B cell (primary cell): ENCODE measurements around the gene SH3TC1.

Experiments used
- EZH2 ChIP-seq: IDR thresholded peaks from 2 replicates; pipeline ENCODE4 v1.6.1; 2012; ENCODE audit warnings: borderline replicate concordance, low read depth, mild to moderate bottlenecking, moderate library complexity, low read length; ENCODE audit not compliant: insufficient read depth, poor library complexity, severe bottlenecking
- TF ChIP-seq, protein P1 (sequence below): fragments of 200-600 bp; IDR thresholded peaks from one replicate; pipeline ENCODE4 v1.8.0; 2022; ENCODE audit warnings: antibody characterized with exemption, mild to moderate bottlenecking

DNA sequence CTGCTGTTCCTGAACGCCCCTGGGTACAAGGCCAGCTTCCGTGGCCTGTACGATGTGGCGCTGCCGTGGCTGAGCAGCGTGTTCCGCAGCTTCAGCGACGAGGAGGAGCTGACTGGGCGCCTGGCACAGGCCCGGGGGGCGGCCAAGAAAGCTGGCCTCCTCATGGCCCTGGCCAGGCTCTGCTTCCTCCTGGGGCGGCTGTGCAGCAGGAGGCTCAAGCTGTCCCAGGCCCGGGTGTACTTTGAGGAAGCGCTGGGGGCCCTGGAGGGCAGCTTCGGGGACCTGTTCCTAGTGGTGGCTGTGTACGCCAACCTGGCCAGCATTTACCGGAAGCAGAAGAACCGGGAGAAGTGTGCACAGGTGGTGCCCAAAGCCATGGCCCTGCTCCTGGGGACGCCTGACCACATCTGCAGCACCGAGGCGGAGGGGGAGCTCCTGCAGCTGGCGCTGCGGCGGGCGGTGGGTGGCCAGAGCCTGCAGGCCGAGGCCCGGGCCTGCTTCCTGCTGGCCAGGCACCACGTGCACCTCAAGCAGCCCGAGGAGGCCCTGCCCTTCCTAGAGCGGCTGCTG, 28.2 kb downstream of the SH3TC1 start:
- TF ChIP-seq, protein P1, sequence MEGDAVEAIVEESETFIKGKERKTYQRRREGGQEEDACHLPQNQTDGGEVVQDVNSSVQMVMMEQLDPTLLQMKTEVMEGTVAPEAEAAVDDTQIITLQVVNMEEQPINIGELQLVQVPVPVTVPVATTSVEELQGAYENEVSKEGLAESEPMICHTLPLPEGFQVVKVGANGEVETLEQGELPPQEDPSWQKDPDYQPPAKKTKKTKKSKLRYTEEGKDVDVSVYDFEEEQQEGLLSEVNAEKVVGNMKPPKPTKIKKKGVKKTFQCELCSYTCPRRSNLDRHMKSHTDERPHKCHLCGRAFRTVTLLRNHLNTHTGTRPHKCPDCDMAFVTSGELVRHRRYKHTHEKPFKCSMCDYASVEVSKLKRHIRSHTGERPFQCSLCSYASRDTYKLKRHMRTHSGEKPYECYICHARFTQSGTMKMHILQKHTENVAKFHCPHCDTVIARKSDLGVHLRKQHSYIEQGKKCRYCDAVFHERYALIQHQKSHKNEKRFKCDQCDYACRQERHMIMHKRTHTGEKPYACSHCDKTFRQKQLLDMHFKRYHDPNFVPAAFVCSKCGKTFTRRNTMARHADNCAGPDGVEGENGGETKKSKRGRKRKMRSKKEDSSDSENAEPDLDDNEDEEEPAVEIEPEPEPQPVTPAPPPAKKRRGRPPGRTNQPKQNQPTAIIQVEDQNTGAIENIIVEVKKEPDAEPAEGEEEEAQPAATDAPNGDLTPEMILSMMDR = no peak
- TF ChIP-seq EZH2 = no peak
